IMR-90 (cell line): ENCODE measurements around the gene IFI27L1. TPM values are rescaled to one million over a fixed set of nuclear protein-coding genes. Genes with fewer than 3 reads are reported as not detected.

Source experiments
- ATAC-seq: fragments of 200-7000 bp; cut with Tn5 transposase; 2 replicates; pipeline ENCODE4 v1.9.1; 2020; ENCODE audit warnings: low read depth, mild to moderate bottlenecking, moderate library complexity
- BruUV-seq: library from RNA; stranded (reverse); fragments of 400-500 nt; replicated peaks from 2 replicates; lab custom pipeline; 2021; lab: Mats Ljungman, UMichigan
- CTCF ChIA-PET: fragments of 300-600 bp; formaldehyde crosslinking; extraction: SDS; loops from one replicate; lab custom pipeline; 2021; ENCODE audit warnings: antibody characterized with exemption; lab: Yijun Ruan, JAX
- POLR2A ChIA-PET: fragments of 300-600 bp; sonication (Branson Sonifier 250); formaldehyde crosslinking; loops from one replicate; lab custom pipeline; 2022; ENCODE audit warnings: antibody characterized with exemption; ENCODE audit not compliant: unreplicated experiment; lab: Charles Lee
- DNase-seq: peaks from one replicate; pipeline ENCODE4 v3.0.0; 2013
- H2AFZ ChIP-seq: replicated peaks from 2 replicates; pipeline ENCODE3; 2013; ENCODE audit warnings: low read length, mild to moderate bottlenecking; ENCODE audit not compliant: poor library complexity
- H2AK5ac ChIP-seq: 2 replicates; pipeline ENCODE4 v1.6.1; 2013; ENCODE audit warnings: low read depth, low read length, inconsistent platforms
- H2AK9ac ChIP-seq: replicated peaks from 2 replicates; pipeline ENCODE3; 2013; ENCODE audit warnings: mild to moderate bottlenecking, low read depth, low read length, moderate library complexity; ENCODE audit not compliant: poor library complexity
- H2BK120ac ChIP-seq: 2 replicates; pipeline ENCODE4 v1.6.1; 2013; ENCODE audit warnings: low read depth, low read length, inconsistent platforms
- H2BK15ac ChIP-seq: 3 replicates; pipeline ENCODE4 v1.6.1; 2013; ENCODE audit warnings: low read depth, low read length, inconsistent platforms
- H2BK20ac ChIP-seq: 2 replicates; pipeline ENCODE4 v1.6.1; 2013; ENCODE audit warnings: low read depth, mild to moderate bottlenecking, inconsistent platforms, low read length, moderate library complexity
- H2BK5ac ChIP-seq: 2 replicates; pipeline ENCODE4 v1.6.1; 2013; ENCODE audit warnings: mild to moderate bottlenecking, low read depth, low read length, inconsistent platforms; ENCODE audit not compliant: poor library complexity, severe bottlenecking
- H3K14ac ChIP-seq: replicated peaks from 2 replicates; pipeline ENCODE4 v1.6.1; 2013; ENCODE audit warnings: low read depth, low read length, inconsistent platforms
- H3K18ac ChIP-seq: 2 replicates; pipeline ENCODE4 v1.6.1; 2013; ENCODE audit warnings: low read depth, low read length, control low read depth
- H3K23ac ChIP-seq: 2 replicates; pipeline ENCODE4 v1.6.1; 2013; ENCODE audit warnings: low read depth, low read length, inconsistent platforms
- H3K27ac ChIP-seq: 2 replicates; pipeline ENCODE4 v1.5.1; 2013; ENCODE audit warnings: mild to moderate bottlenecking, control low read depth, low read length; ENCODE audit not compliant: insufficient read depth
- H3K27me3 ChIP-seq: 2 replicates; pipeline ENCODE4 v1.6.1; 2013; ENCODE audit warnings: low read length; ENCODE audit not compliant: control insufficient read depth, insufficient read depth
- H3K36me3 ChIP-seq: 2 replicates; pipeline ENCODE4 v1.6.1; 2013; ENCODE audit warnings: low read length, mixed read lengths; ENCODE audit not compliant: control insufficient read depth, insufficient read depth
- H3K4ac ChIP-seq: 2 replicates; pipeline ENCODE4 v1.6.1; 2013; ENCODE audit warnings: low read depth, low read length, inconsistent platforms
- H3K4me1 ChIP-seq: 2 replicates; pipeline ENCODE4 v1.6.1; 2013; ENCODE audit warnings: low read length, mixed read lengths; ENCODE audit not compliant: control insufficient read depth, insufficient read depth
- H3K4me2 ChIP-seq: 2 replicates; pipeline ENCODE4 v1.6.1; 2013; ENCODE audit warnings: low read depth, mild to moderate bottlenecking, control low read depth, low read length, moderate library complexity
- H3K4me3 ChIP-seq: 2 replicates; pipeline ENCODE4 v1.5.1; 2013; ENCODE audit warnings: low read depth, mild to moderate bottlenecking, control low read depth, low read length, moderate library complexity; ENCODE audit not compliant: insufficient read depth
- H3K56ac ChIP-seq: 2 replicates; pipeline ENCODE4 v1.6.1; 2013; ENCODE audit warnings: low read length, inconsistent platforms; ENCODE audit not compliant: insufficient read depth; ENCODE audit errors: extremely low read depth
- H3K79me1 ChIP-seq, 2 experiments: 2 replicates each; pipeline ENCODE4 v1.6.1; 2013; ENCODE audit warnings: low read length in 2 of 2, inconsistent platforms in 1 of 2, low read depth in 1 of 2
- H3K9ac ChIP-seq: 2 replicates; pipeline ENCODE4 v1.6.1; 2013; ENCODE audit warnings: low read depth, low read length, control low read depth
- H3K9me1 ChIP-seq: 2 replicates; pipeline ENCODE4 v1.6.1; 2013; ENCODE audit warnings: low read length, inconsistent platforms; ENCODE audit not compliant: insufficient read depth
- H3K9me3 ChIP-seq: 2 replicates; pipeline ENCODE4 v1.6.1; 2013; ENCODE audit warnings: low read length; ENCODE audit not compliant: control insufficient read depth, insufficient read depth
- H4K20me1 ChIP-seq: 2 replicates; pipeline ENCODE4 v1.6.1; 2013; ENCODE audit warnings: low read length, inconsistent platforms; ENCODE audit not compliant: insufficient read depth
- H4K5ac ChIP-seq: 2 replicates; pipeline ENCODE4 v1.6.1; 2013; ENCODE audit warnings: mild to moderate bottlenecking, low read depth, low read length, control low read depth
- H4K8ac ChIP-seq, 2 experiments: 2 replicates each; pipeline ENCODE4 v1.6.1; 2013; ENCODE audit warnings: low read depth in 2 of 2, low read length in 2 of 2, control low read depth in 1 of 2, inconsistent platforms in 1 of 2
- H4K91ac ChIP-seq: 2 replicates; pipeline ENCODE4 v1.6.1; 2013; ENCODE audit warnings: low read depth, low read length, inconsistent platforms; ENCODE audit not compliant: insufficient read depth
- BHLHE40 ChIP-seq: fragments of 150-350 bp; IDR thresholded peaks from 2 replicates; pipeline ENCODE4 v1.6.1; 2016; ENCODE audit warnings: mild to moderate bottlenecking, low read depth, low read length
- CEBPB ChIP-seq: IDR thresholded peaks from 2 replicates; pipeline ENCODE4 v1.6.1; 2012; ENCODE audit warnings: low read depth, low read length, improper control_type of control experiment
- CHD1 ChIP-seq: IDR thresholded peaks from 2 replicates; pipeline ENCODE4 v1.6.1; 2012; ENCODE audit warnings: low read depth, low read length, improper control_type of control experiment
- CTCF ChIP-seq: conservative IDR thresholded peaks from 2 replicates; pipeline ENCODE4 v1.5.1; 2012; ENCODE audit warnings: mild to moderate bottlenecking, low read depth, low read length, improper control_type of control experiment
- ELK1 ChIP-seq: fragments of 150-350 bp; IDR thresholded peaks from 2 replicates; pipeline ENCODE4 v1.6.1; 2016; ENCODE audit warnings: low read depth, mild to moderate bottlenecking, low read length, moderate library complexity, borderline replicate concordance
- FOS ChIP-seq: fragments of 150-350 bp; IDR thresholded peaks from 2 replicates; pipeline ENCODE4 v1.6.1; 2016; ENCODE audit warnings: low read depth, low read length
- MAFK ChIP-seq: IDR thresholded peaks from 2 replicates; pipeline ENCODE4 v1.6.1; 2012; ENCODE audit warnings: low read depth, low read length, improper control_type of control experiment
- MAZ ChIP-seq: IDR thresholded peaks from 2 replicates; pipeline ENCODE4 v1.6.1; 2012; ENCODE audit warnings: low read depth, mild to moderate bottlenecking, low read length, improper control_type of control experiment, moderate library complexity, borderline replicate concordance
- MXI1 ChIP-seq: IDR thresholded peaks from 2 replicates; pipeline ENCODE4 v1.6.1; 2012; ENCODE audit warnings: low read depth, mild to moderate bottlenecking, low read length, moderate library complexity, borderline replicate concordance
- NFE2L2 ChIP-seq: fragments of 150-350 bp; IDR thresholded peaks from 2 replicates; pipeline ENCODE4 v1.6.1; 2016; ENCODE audit warnings: low read depth, mild to moderate bottlenecking, low read length
- POLR2A ChIP-seq: IDR thresholded peaks from 2 replicates; pipeline ENCODE4 v1.6.1; 2012; ENCODE audit warnings: mild to moderate bottlenecking, low read depth, low read length
- RAD21 ChIP-seq: IDR thresholded peaks from 2 replicates; pipeline ENCODE4 v1.6.1; 2012; ENCODE audit warnings: low read length, improper control_type of control experiment
- RCOR1 ChIP-seq: IDR thresholded peaks from 2 replicates; pipeline ENCODE4 v1.6.1; 2012; ENCODE audit warnings: mild to moderate bottlenecking, low read length, improper control_type of control experiment; ENCODE audit not compliant: insufficient replicate concordance
- RFX5 ChIP-seq: IDR thresholded peaks from 2 replicates; pipeline ENCODE4 v1.8.0; 2012; ENCODE audit warnings: low read depth, mild to moderate bottlenecking, low read length, moderate library complexity
- SMC3 ChIP-seq: fragments of 150-350 bp; IDR thresholded peaks from 2 replicates; pipeline ENCODE4 v1.6.1; 2016; ENCODE audit warnings: low read depth, mild to moderate bottlenecking, antibody characterized with exemption, low read length, moderate library complexity
- WGBS, 2 experiments: methylation state at CpG; one replicate each; pipeline versions ENCODE4 v1.1.5 to v1.1.7; 2013; ENCODE audit warnings: missing lambda C conversion rate in 2 of 2; ENCODE audit not compliant: insufficient read length in 1 of 2; ENCODE audit errors: extremely low coverage in 2 of 2; 5-methylcytosine and 5-hydroxymethylcytosine counted together
- dilution Hi-C: fragments of 300-500 bp; cut with HindIII; formaldehyde crosslinking; loops from one replicate; pipeline ENCODE4 v1.14.3; 2018; ENCODE audit warnings: low sequenced_read_pairs; ENCODE audit not compliant: unreplicated experiment
- in situ Hi-C: fragments of 300-500 bp; cut with MboI; formaldehyde crosslinking; loops from 3 replicates; pipeline ENCODE4 v1.14.3; 2019; ENCODE audit warnings: low sequenced_read_pairs, inconsistent platforms, mixed read lengths
- intact Hi-C: fragments of 100-400 bp; cut with micrococcal nuclease; formaldehyde crosslinking; loops from 2 replicates; pipeline ENCODE4 v1.10.0; 2022
- polyA plus RNA-seq, 3 experiments: library from polyadenylated mRNA; depleted of rRNA; stranded (reverse); fragments of >200 nt; gene quantifications; 2 replicates each; pipeline ENCODE4 v1.2.3, GENCODE V29; 2012; ENCODE audit warnings: low replicate concordance in 1 of 3
- total RNA-seq: library from RNA; depleted of rRNA; stranded (reverse); fragments of >200 nt; gene quantifications from 2 replicates; pipeline ENCODE4 v1.2.3, GENCODE V29; 2012

Gene IFI27L1
- total and polyA plus RNA-seq, 2 of the 4 experiments (the other 2 are of a cell fraction), result 13.3 to 24.3 TPM

GRCh38 chr14:94048691-94049624, 32.2 kb upstream of the IFI27L1 start:
- Histone ChIP-seq H3K27ac (no peak overlapping the region), H3K4ac (no peak overlapping the region), H2BK20ac (no peak overlapping the region), H4K91ac (no peak overlapping the region), H3K56ac (no peak overlapping the region), H3K36me3 (peaks cover 75% of the 10 kb centered on the region), H3K4me3 (no peak overlapping the region), H4K5ac (no peak overlapping the region), H3K9ac (no peak overlapping the region), H3K18ac (no peak overlapping the region), H3K9me3 (no peaks in the 10 kb centered on the region), H3K4me1 (no peaks in the 10 kb centered on the region), H2BK15ac (no peak overlapping the region), H3K27me3 (no peaks in the 10 kb centered on the region), H4K8ac (no peak overlapping the region), H3K79me1 (peaks cover under 1 to 18% of the 10 kb centered on the region in 2 experiments; a peak in 3 of 4 replicates), H2AK5ac (no peak overlapping the region), H3K23ac (no peak overlapping the region), H4K20me1 (0 out of 2 replicates have a peak, but pooled peaks cover 4% of the 10 kb centered on the region), H2AK9ac (no peak overlapping the region), H3K14ac (no peak overlapping the region), H2BK5ac (no peak overlapping the region), H3K4me2 (no peak overlapping the region), H2BK120ac (no peak overlapping the region), H3K9me1 (no peaks in the 10 kb centered on the region), H2AFZ (no peak overlapping the region)
- dilution Hi-C loops (no loop called here), intact Hi-C loops (no loop called here), in situ Hi-C loops (no loop called here)
- POLR2A ChIA-PET, result no interaction called here
- ATAC-seq (no peak), DNase-seq (no peak)
- no TSS peak for BruUV-seq
- 60% methylated on average over 1 of the region's 10 CpGs; no CpG with 5 or more reads in 1 of the 2 experiments for WGBS, 2 experiments
- TF ChIP-seq RAD21 (no peak), CHD1 (no peak), BHLHE40 (no peak), MXI1 (no peak), MAFK (no peak), CEBPB (no peak), RFX5 (no peak), SMC3 (no peak), RCOR1 (no peak), NFE2L2 (no peak), CTCF (no peak), POLR2A (no peak), FOS (no peak), MAZ (no peak), ELK1 (no peak)
- CTCF ChIA-PET, result interaction anchor here (0.8 to 1.0 kb wide), 3 partner anchors 12 to 87 kb away, joined by 3 to 6 read pairs (median 4); no protein-coding TSS in a partner anchor
